Subcutaneous abdominal adipose tissue (tissue), 5 donors: Measurements from ENCODE around the gene TLR1.
"Not testable (repeated sequence)": the region's sequence is repeated elsewhere in the genome, so short reads cannot be mapped to it uniquely, and the experiment has no call there.

Experiments used
- H3K27ac ChIP-seq: one replicate; pipeline ENCODE4 v1.7.0; 2013; ENCODE audit warnings: low read depth, mild to moderate bottlenecking, inconsistent platforms, low read length, moderate library complexity
- H3K27me3 ChIP-seq, 5 donors: one replicate each; pipeline ENCODE4 v1.7.0; 2013; ENCODE audit warnings: low read length in 5 of 5, inconsistent platforms in 1 of 5; ENCODE audit not compliant: control insufficient read depth in 5 of 5, insufficient read depth in 4 of 5
- H3K36me3 ChIP-seq, 5 donors: one replicate each; pipeline ENCODE4 v1.7.0; 2013; ENCODE audit warnings: low read length in 5 of 5; ENCODE audit not compliant: control insufficient read depth in 5 of 5, insufficient read depth in 5 of 5
- H3K4me1 ChIP-seq, 5 donors: one replicate each; pipeline ENCODE4 v1.7.0; 2013; ENCODE audit warnings: low read length in 5 of 5, mild to moderate bottlenecking in 3 of 5, moderate library complexity in 1 of 5; ENCODE audit not compliant: control insufficient read depth in 5 of 5, insufficient read depth in 5 of 5
- H3K4me3 ChIP-seq, 5 donors: one replicate each; pipeline ENCODE4 v1.7.0; 2013; ENCODE audit warnings: low read length in 5 of 5, low read depth in 1 of 5
- H3K9ac ChIP-seq, 5 donors: one replicate each; pipeline ENCODE4 v1.7.0; 2013; ENCODE audit warnings: low read length in 5 of 5, mild to moderate bottlenecking in 4 of 5, moderate library complexity in 3 of 5
- H3K9me3 ChIP-seq, 5 donors: one replicate each; pipeline ENCODE4 v1.7.0; 2013; ENCODE audit warnings: low read length in 5 of 5; ENCODE audit not compliant: control insufficient read depth in 5 of 5
- donor health status: healthy.
- donor health status: healthy.
- donor health status: healthy.
- donor health status: healthy.
- donor health status: healthy.

Gene TLR1

DNA sequence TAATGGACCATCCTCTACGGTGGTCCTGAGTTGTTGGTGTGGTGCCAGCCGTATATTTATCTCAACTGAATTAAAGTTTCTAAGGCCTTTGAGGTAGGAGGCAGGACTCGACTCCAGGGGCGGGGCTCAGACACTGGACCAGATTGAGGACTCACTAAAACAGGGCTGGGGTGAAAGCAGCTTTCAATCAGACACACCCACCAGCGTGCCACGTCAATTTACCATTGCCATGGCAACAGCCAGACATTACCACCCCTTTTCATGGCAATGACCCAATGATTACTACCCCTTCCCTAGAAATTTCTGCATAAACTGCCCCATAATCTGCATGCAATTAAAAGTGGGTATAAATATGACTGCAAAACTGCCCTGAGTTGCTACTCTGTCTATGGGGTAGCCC, 6.7 kb upstream of the TLR1 start:
- Histone ChIP-seq H3K36me3 (no peaks in the 10 kb centered on the region), H3K4me1 (peaks cover 0 to 6% (median 2%) of the 10 kb centered on the region in 5 donors), H3K27me3 (no peaks in the 10 kb centered on the region), H3K9ac (no peak overlapping the region), H3K9me3 (no peaks in the 10 kb centered on the region), H3K27ac (no peak overlapping the region), H3K4me3 (no peak overlapping the region)

- H3K27ac ChIP-seq, H3K36me3 ChIP-seq, H3K27me3 ChIP-seq, H3K9ac ChIP-seq, H3K4me3 ChIP-seq, H3K9me3 ChIP-seq: not testable (repeated sequence)
- H3K4me1 ChIP-seq = peaks cover 0 to 18% (median 15%) of the 10 kb centered on the region in 5 donors
Observed at GRCh38 chr4:38807462-38807861, 2.9 kb upstream of the TLR1 start.

- H3K4me3 ChIP-seq, H3K27me3 ChIP-seq, H3K27ac ChIP-seq, H3K9ac ChIP-seq, H3K9me3 ChIP-seq, H3K36me3 ChIP-seq: not testable (repeated sequence)
- H3K4me1 ChIP-seq = peaks cover 0 to 25% (median 19%) of the 10 kb centered on the region in 5 donors
Observed at GRCh38 chr4:38806251-38806650, 1.7 kb upstream of the TLR1 start.

DNA sequence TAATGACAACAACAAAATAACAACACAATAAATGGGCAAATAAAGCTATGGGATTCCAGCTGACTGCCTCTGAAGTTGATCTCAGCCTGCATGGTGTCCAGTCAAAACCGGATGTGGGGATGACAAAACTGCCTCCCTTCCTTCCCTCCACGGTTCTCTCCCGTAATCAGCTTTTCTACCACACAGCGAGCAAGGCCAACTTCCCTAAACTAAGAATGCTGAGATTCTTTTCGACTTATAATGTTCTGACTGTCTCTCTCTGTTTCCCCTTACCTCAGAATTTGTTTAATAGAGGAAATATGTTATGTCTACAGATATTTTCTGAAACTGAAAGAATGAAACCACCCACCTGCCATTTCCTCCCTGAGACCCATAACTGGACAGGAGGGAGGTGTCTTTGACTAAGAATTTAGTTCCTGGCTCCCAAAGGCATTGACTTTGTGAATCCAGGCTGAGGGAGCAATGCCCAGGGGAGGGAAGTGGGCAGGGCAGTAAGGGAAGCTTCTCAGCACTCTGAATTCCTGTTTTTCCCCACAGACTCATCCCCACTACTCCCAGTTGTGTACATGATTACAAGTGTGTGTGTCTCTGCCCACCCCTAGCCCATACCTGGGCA, 1.0 kb upstream of the TLR1 start:
- Histone ChIP-seq H3K4me1 (peaks cover 0 to 26% (median 19%) of the 10 kb centered on the region in 5 donors), H3K9me3 (peaks cover 0 to 4% (median 0%) of the 10 kb centered on the region in 5 donors), H3K27ac (peak overlapping the region; percentile 55), H3K9ac (peak overlapping the region in 2 of 5 donors; percentile 32 to 63), H3K4me3 (peak overlapping the region in 4 of 5 donors; percentile 12 to 62 (median 30)), H3K27me3 (no peaks in the 10 kb centered on the region), H3K36me3 (peaks cover 0 to 2% (median 0%) of the 10 kb centered on the region in 5 donors)

DNA sequence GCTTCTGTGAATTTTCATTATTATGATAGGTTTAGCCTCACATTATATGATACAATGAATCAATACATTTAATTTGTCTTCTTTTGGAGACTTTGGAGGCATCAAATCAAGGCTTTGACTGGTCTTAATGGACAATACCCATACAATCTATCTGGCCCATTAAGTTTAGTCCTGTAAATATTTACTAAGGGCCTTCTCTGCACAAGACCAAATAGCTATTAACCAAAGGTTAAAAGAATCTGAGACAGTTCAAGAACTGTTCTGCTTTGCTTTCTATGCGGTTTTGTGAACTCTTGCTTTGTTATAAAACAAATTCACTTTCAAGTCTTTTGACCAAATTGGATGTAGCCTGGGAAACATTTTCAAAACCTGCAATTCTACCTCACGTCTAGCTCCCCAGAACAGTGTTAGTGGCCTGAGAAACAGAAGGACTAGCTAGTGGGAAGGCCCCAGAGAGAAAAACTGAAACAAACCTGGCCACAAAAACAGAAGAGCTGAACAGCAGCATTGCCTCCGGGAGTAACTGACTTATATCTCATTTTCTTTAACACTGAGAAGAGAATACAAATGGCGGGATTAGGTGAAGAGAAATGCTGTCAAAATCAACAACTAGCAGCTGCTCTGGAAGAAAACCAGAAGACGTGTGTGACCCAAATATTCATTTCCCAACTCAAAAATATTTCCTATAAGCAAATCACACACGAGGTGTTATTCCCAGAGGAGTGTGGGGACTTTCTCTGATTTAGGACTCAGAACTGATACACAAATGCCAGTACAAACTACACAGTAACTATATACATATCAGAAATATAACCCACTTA, 548 bp downstream of the TLR1 start:
- H3K36me3 ChIP-seq = peaks cover 4 to 15% (median 11%) of the 10 kb centered on the region in 5 donors
- H3K4me1 ChIP-seq = peaks cover 0 to 26% (median 19%) of the 10 kb centered on the region in 5 donors
- H3K27me3 ChIP-seq = no peaks in the 10 kb centered on the region
- peak overlapping the region; percentile 29 to 75 (median 63) for H3K9ac ChIP-seq
- H3K4me3 ChIP-seq = peak overlapping the region; percentile 49 to 62 (median 59)
- H3K27ac ChIP-seq = peak overlapping the region; percentile 32
- H3K9me3 ChIP-seq = peaks cover 0 to 4% (median 0%) of the 10 kb centered on the region in 5 donors

DNA sequence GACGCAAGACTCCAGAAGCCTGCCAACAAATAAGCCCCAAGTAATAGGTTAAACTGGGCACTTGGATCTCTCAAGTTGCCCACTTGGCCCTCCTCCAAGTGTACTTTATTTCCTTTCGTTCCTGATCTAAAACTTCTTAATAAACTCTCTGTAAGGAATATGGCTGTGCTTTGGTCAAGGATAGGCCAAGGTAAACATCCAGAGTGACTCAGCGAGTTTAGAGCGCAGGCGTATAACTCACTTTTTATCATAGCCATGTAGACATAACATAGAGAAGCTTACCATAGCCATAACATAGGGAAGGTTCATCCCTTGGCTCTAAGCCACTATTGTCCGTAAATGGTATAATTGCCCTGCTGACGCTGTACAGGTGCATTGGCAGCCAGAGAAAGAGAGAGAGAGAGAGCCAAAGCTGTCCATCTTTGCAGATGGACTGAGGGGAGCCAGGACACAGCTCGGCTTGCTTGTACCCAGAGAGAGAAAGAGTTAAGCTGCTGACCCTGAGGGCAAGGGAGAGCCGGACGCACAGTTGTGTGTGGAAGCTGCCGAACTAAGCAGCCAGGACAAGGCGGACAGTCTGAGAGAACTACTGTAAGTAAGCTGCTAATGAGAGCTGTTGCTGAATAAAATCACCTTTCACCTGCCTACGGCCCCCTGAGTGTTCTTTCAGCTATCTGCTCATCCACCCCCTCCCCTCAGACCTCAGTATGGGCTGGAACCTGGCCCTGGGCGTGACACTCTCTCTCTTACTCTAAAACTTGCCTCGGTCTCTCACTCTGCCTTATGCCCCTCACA, 1.8 kb downstream of the TLR1 start:
- peaks cover 4 to 24% (median 19%) of the 10 kb centered on the region in 5 donors for H3K36me3 ChIP-seq
- peak overlapping the region; percentile 4 to 50 (median 44) for H3K4me3 ChIP-seq
- H3K9me3 ChIP-seq = peaks cover 0 to 4% (median 0%) of the 10 kb centered on the region in 5 donors
- H3K27ac ChIP-seq = no peak overlapping the region
- no peak overlapping the region for H3K9ac ChIP-seq
- no peaks in the 10 kb centered on the region for H3K27me3 ChIP-seq
- peaks cover 0 to 26% (median 19%) of the 10 kb centered on the region in 5 donors for H3K4me1 ChIP-seq

GRCh38 chr4:38800961-38801450, 3.6 kb downstream of the TLR1 start:
- Histone ChIP-seq H3K9ac (no peak overlapping the region), H3K36me3 (peaks cover 4 to 27% (median 20%) of the 10 kb centered on the region in 5 donors), H3K27me3 (no peaks in the 10 kb centered on the region), H3K4me1 (peaks cover 0 to 26% (median 19%) of the 10 kb centered on the region in 5 donors), H3K9me3 (peaks cover 0 to 8% (median 0%) of the 10 kb centered on the region in 5 donors), H3K27ac (no peak overlapping the region), H3K4me3 (no peak overlapping the region)

GRCh38 chr4:38800366-38800765, 4.2 kb downstream of the TLR1 start:
- peaks cover 0 to 9% (median 0%) of the 10 kb centered on the region in 5 donors for H3K9me3 ChIP-seq
- H3K27ac ChIP-seq = no peak overlapping the region
- H3K9ac ChIP-seq = no peak overlapping the region
- H3K36me3 ChIP-seq = peaks cover 4 to 27% (median 20%) of the 10 kb centered on the region in 5 donors
- H3K4me3 ChIP-seq = no peak overlapping the region
- H3K4me1 ChIP-seq = peaks cover 0 to 20% (median 16%) of the 10 kb centered on the region in 5 donors
- no peaks in the 10 kb centered on the region for H3K27me3 ChIP-seq

- Histone ChIP-seq H3K27ac (no peak overlapping the region), H3K4me1 (peaks cover 0 to 3% (median 0%) of the 10 kb centered on the region in 5 donors), H3K4me3 (no peak overlapping the region), H3K27me3 (no peaks in the 10 kb centered on the region), H3K9ac (no peak overlapping the region), H3K36me3 (peaks cover 4 to 24% (median 16%) of the 10 kb centered on the region in 5 donors), H3K9me3 (peaks cover 0 to 13% (median 0%) of the 10 kb centered on the region in 5 donors)
Observed at GRCh38 chr4:38795087-38795486, 9.5 kb downstream of the TLR1 start.
